NCI-H1417 treated with DMSO at 0.1 percent for 48 hours (cell line): ENCODE results near the gene ZNF292.
"Not testable (repeated sequence)": the region's sequence is repeated elsewhere in the genome, so short reads cannot be mapped to it uniquely, and the experiment has no call there.

Source experiments
- DNase-seq: peaks from one replicate; lab custom pipeline; 2025; lab: John Stamatoyannopoulos, UW

Gene ZNF292

GRCh38 chr6:87279196-87279595 lies 123.8 kb downstream of the ZNF292 start:
- DNase-seq, result no peak

DNA sequence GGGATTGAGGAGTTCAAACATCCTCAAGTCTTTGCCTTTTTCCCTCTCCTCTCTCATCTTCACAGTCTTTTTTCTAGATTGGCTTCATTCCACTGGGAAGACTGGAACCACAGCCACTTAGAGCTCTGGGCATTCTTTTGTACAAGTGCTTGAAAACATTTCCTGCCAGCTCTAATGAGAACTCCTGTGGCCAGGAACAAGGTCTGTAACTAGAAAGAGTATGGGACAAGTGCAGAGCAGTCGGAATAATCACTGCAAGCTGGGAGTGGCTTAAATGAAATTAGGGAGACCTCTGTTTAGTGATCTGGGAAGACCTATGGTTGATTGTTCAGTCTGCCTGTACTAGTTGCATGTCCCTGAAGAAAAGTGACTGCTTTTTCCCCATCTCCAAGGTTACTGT lies 126.1 kb downstream of the ZNF292 start:
- DNase-seq, result no peak

- no peak for DNase-seq
These were observed 127.4 kb downstream of the ZNF292 start for GRCh38 chr6:87282743-87283142.

GRCh38 chr6:87283461-87283860 lies 128.1 kb downstream of the ZNF292 start:
- DNase-seq, result no peak

- DNase-seq, result no peak
These were observed 131.9 kb downstream of the ZNF292 start for GRCh38 chr6:87287251-87287650.

DNA sequence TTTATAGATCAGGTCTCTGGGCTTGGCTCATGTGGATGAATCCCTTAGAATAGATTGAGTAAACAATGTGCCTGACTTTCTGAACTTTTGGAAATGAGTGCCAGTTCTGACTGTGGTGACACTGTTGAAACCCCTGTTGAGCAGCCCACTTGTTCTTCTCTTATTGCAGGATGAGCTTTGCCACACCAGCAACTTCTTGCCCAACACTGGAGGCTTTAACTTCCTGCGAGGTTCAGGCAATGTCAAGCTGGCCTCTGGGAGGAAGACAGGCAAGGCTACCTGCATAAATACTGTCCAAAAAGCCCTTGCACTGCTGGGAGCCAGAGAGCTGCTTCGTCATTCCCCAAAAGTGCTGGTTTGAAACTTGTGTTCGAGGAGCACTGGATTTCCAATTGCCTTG lies 134.2 kb downstream of the ZNF292 start:
- no peak for DNase-seq

DNA sequence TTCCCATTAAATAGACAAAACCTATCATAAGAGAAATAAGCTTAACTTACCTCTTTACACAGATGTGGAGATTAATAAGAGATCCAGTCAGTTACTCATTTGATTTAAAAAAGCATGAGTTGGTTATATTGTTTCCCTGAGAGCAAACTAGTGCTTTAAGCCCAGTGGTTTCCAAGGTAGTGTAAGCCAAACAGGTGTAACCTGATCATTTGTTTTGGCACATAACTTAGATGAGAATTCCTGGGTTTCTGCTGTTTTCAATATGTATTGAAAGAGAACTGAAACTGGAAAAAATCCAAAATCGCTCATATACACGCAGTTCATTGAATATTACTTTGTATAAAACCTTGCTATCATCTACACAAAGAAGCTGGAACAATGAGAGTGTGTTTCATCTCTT lies 136.5 kb downstream of the ZNF292 start:
- DNase-seq, result no peak

- no peak for DNase-seq
These were observed 138.2 kb downstream of the ZNF292 start for GRCh38 chr6:87293526-87293925.

GRCh38 chr6:87297119-87297518 lies 141.8 kb downstream of the ZNF292 start:
- no peak for DNase-seq

DNA sequence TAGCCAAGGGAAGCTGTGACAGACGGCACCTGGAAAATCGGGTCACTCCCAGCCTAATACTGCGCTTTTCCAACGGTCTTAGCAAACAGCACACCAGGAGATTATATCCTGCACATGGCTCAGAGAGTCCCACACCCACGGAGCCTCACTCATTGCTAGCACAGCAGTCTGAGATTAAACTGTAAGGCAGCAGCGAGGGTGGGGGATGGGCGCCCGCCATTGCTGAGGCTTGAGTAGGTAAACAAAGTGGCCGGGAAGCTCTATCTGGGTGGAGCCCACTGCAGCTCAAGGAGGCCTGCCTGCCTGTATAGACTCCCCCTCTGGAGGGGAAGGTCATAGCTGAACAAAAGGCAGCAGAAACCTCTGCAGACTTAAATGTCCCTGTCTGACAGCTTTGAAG lies 145.9 kb downstream of the ZNF292 start:
- not testable (repeated sequence) for DNase-seq

GRCh38 chr6:87308970-87309369 lies 153.6 kb downstream of the ZNF292 start:
- DNase-seq, result no peak

DNA sequence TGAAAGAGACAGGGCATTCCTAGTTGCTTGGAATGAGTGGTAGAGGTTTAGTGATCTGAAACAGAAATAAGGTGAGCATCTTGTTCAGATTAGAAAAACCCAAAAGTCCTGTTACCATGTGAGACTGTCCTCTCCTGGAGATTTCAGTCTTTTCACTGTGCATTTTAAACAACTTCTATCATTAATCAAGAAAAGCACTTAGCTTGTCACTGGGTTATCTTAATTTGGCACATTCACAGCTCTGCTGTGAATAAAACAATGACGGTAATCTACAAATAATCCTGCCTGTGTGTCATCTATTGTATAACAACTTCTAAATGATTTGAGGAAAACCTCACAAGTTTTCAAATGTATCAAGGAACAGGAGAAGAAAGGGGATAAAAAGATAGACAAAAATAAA lies 157.5 kb downstream of the ZNF292 start:
- no peak for DNase-seq
